Colonic mucosa (tissue), 4 donors: ENCODE results near the gene POLQ. TPM values are rescaled to one million over a fixed set of nuclear protein-coding genes. Genes with fewer than 3 reads are reported as not detected.

Source experiments
- DNase-seq: peaks from one replicate; pipeline ENCODE4 v3.0.0-alpha.2; 2020
- H3K27ac ChIP-seq: fragments of 200-600 bp; one replicate; pipeline ENCODE4 v1.8.0; 2021
- H3K27me3 ChIP-seq: fragments of 200-600 bp; one replicate; pipeline ENCODE4 v1.8.0; 2021
- H3K36me3 ChIP-seq: fragments of 200-600 bp; one replicate; pipeline ENCODE4 v1.8.0; 2021
- H3K4me1 ChIP-seq: fragments of 200-600 bp; one replicate; pipeline ENCODE4 v1.8.0; 2021; ENCODE audit warnings: mild to moderate bottlenecking
- H3K4me3 ChIP-seq: fragments of 200-600 bp; one replicate; pipeline ENCODE4 v1.8.0; 2021
- H3K9ac ChIP-seq, 2 donors: one replicate each; pipeline ENCODE4 v1.7.0; 2013; ENCODE audit warnings: control low read depth in 2 of 2, low read depth in 2 of 2, low read length in 2 of 2
- H3K9me3 ChIP-seq: fragments of 200-600 bp; one replicate; pipeline ENCODE4 v1.8.0; 2021
- CTCF ChIP-seq: fragments of 200-600 bp; IDR thresholded peaks from one replicate; pipeline ENCODE4 v1.8.0; 2022; ENCODE audit warnings: antibody characterized with exemption, mild to moderate bottlenecking
- intact Hi-C: fragments of 100-400 bp; cut with DNase I; formaldehyde crosslinking; loops from one replicate; pipeline ENCODE4 v1.14.1; 2022
- total RNA-seq, 2 donors: library from RNA; stranded (reverse); fragmentation: NEBNext Ultra II Directional in 1 of 2; extraction: Animal tissue kit (Norgen Biotek cat#: 25700) in 1 of 2; gene quantifications; one replicate each; pipeline ENCODE4 v1.2.1, GENCODE V29; 2021
- donor health status: healthy.
- donor health status: DM: no; HTN: no; CAD: no.
- donor health status: DM: no; HTN: no; CAD: no.

The POLQ gene
- total RNA-seq, 2 donors from 2014 or later = 2.9 to 12.5 TPM

GRCh38 chr3:121557426-121557934 is 11.7 kb upstream of the POLQ start:
- no peaks in the 10 kb centered on the region for H3K9me3 ChIP-seq
- intact Hi-C loops = no loop called here
- H3K4me3 ChIP-seq = no peak overlapping the region

GRCh38 chr3:121552797-121553196 is 7.0 kb upstream of the POLQ start:
- no peaks in the 10 kb centered on the region for H3K4me1 ChIP-seq
- TF ChIP-seq CTCF = no peak

More at GRCh38 chr3:121557426-121557934, 11.7 kb upstream of the POLQ start:
- Histone ChIP-seq H3K4me1 (no peaks in the 10 kb centered on the region), H3K27ac (no peak overlapping the region), H3K36me3 (no peaks in the 10 kb centered on the region), H3K9ac (no peak overlapping the region), H3K27me3 (no peaks in the 10 kb centered on the region)
- TF ChIP-seq CTCF = no peak
- DNase-seq = no peak

GRCh38 chr3:121552379-121552778 is 6.6 kb upstream of the POLQ start:
- H3K9ac ChIP-seq = no peak overlapping the region
- H3K27me3 ChIP-seq = no peaks in the 10 kb centered on the region
- H3K27ac ChIP-seq = no peak overlapping the region
- no peaks in the 10 kb centered on the region for H3K9me3 ChIP-seq
- DNase-seq = no peak
- H3K4me3 ChIP-seq = no peak overlapping the region
- H3K4me1 ChIP-seq = no peaks in the 10 kb centered on the region
- intact Hi-C loops = no loop called here
- TF ChIP-seq CTCF = no peak
- no peaks in the 10 kb centered on the region for H3K36me3 ChIP-seq

More at GRCh38 chr3:121552797-121553196, 7.0 kb upstream of the POLQ start:
- Histone ChIP-seq H3K9me3 (no peaks in the 10 kb centered on the region), H3K36me3 (no peaks in the 10 kb centered on the region), H3K4me3 (no peak overlapping the region), H3K27me3 (no peaks in the 10 kb centered on the region), H3K27ac (no peak overlapping the region), H3K9ac (no peak overlapping the region)
- intact Hi-C loops = no loop called here
- no peak for DNase-seq

GRCh38 chr3:121545049-121545573 is 677 bp downstream of the POLQ start:
- no peaks in the 10 kb centered on the region for H3K36me3 ChIP-seq
- H3K4me1 ChIP-seq = no peaks in the 10 kb centered on the region
- no peak for DNase-seq
- H3K27me3 ChIP-seq = no peaks in the 10 kb centered on the region
- peak overlapping the region; percentile 66 for H3K4me3 ChIP-seq
- H3K27ac ChIP-seq = peak overlapping the region; percentile 80
- no peak for TF ChIP-seq CTCF
- H3K9me3 ChIP-seq = no peaks in the 10 kb centered on the region
- intact Hi-C loops = no loop called here
- H3K9ac ChIP-seq = peak overlapping the region in 1 of 2 donors; percentile 53

GRCh38 chr3:121542924-121543323 is 2.9 kb downstream of the POLQ start:
- DNase-seq = no peak
- H3K27me3 ChIP-seq = no peaks in the 10 kb centered on the region
- H3K27ac ChIP-seq = no peak overlapping the region
- H3K36me3 ChIP-seq = no peaks in the 10 kb centered on the region
- TF ChIP-seq CTCF = no peak
- no peak overlapping the region for H3K9ac ChIP-seq
- no peaks in the 10 kb centered on the region for H3K4me1 ChIP-seq
- intact Hi-C loops = no loop called here
- H3K9me3 ChIP-seq = no peaks in the 10 kb centered on the region
- no peak overlapping the region for H3K4me3 ChIP-seq
